ENCODE results near the gene SHH. TPM values are rescaled to one million over a fixed set of nuclear protein-coding genes. Genes with fewer than 3 reads are reported as not detected.

Gene SHH
- polyA plus RNA-seq, 1 experiment = not detected

DNA sequence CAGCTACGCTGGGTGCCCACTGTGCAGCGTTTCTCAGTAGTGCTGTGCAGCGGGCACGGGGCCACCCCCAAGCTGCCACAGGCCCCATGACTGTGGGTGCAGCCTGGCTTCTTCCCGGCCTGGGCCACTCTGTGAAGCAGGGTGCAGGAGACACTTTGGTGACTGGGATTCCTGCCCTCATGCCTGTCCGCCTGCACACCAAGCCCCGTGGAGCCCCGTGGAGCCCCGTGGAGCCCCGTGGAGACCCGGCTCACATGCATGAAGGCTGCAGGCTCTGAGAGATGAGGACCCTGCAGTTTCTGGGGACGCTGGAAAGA lies 3.9 kb upstream of the SHH start:
- no peak for DNase-seq (ENCODE audit: low read depth, low spot score)
- CTCF ChIA-PET = interaction anchor here (2.0 kb wide), 1 partner anchor 948 kb away, joined by 6 read pairs; no protein-coding TSS in a partner anchor
- H3K27ac ChIP-seq (ENCODE audit: low read depth, low read length) = no peak overlapping the region
- peaks cover 38% of the 10 kb centered on the region for H3K27me3 ChIP-seq (ENCODE audit: control insufficient read depth, insufficient read depth, low read length)
- POLR2A ChIA-PET = no interaction called here
- TF ChIP-seq, protein P1, sequence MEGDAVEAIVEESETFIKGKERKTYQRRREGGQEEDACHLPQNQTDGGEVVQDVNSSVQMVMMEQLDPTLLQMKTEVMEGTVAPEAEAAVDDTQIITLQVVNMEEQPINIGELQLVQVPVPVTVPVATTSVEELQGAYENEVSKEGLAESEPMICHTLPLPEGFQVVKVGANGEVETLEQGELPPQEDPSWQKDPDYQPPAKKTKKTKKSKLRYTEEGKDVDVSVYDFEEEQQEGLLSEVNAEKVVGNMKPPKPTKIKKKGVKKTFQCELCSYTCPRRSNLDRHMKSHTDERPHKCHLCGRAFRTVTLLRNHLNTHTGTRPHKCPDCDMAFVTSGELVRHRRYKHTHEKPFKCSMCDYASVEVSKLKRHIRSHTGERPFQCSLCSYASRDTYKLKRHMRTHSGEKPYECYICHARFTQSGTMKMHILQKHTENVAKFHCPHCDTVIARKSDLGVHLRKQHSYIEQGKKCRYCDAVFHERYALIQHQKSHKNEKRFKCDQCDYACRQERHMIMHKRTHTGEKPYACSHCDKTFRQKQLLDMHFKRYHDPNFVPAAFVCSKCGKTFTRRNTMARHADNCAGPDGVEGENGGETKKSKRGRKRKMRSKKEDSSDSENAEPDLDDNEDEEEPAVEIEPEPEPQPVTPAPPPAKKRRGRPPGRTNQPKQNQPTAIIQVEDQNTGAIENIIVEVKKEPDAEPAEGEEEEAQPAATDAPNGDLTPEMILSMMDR (IDR thresholded peaks at IDR 0.05; ENCODE audit: low read depth, low read length) = no peak
- H3K4me3 ChIP-seq (ENCODE audit: low read depth, low read length) = no peak overlapping the region
- peaks cover 26% of the 10 kb centered on the region for H3K9me3 ChIP-seq (ENCODE audit: control insufficient read depth, insufficient read depth, low read length)

DNA sequence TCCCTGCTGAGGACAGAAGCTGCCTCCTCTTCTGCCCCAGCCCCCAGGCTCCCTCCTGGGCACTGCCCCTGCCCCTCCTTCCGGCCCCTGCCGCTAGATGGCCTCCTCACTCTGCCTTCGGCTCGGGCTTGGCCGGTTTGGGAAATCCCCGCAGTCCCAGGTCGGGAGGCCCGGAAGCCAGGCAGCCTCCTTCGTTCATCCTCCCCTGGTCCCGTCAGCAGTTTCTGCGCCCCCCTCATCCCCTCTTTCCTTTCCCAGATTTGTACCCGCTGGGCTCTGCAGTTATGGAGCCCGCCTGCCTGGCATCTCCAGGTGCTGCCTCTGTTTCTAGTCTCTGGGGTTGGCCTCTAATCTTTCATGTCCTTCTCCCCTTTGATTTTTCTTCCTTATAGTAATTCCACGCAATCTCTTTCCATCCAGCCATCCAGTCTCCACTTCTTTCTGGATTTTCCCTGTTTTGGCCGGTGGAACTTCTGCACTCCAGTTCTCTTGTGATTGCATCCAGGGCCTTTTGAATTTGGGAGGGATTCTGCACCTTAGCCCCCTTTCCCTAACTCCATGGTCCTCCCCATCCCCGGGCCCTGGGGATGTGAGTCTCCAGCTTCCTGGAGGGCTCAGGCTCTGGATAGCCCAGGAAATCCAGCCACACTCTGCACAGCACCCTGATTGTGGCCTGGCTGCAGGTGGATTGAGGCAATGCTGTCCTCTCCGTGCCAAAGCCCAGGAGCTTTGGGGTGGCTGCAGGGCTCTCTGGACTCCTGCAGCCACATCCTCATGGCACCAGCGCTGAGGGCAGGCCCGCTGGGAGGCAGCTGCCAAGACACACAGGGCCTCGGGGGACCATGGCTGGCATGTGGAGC lies 3.3 kb upstream of the SHH start:
- TF ChIP-seq, protein P1 (IDR thresholded peaks at IDR 0.05; ENCODE audit: low read depth, low read length) = peak; percentile 75
- H3K4me3 ChIP-seq (ENCODE audit: low read depth, low read length) = no peak overlapping the region
- ChIA-PET POLR2A (no interaction called here), CTCF (interaction anchor here (0.6 to 2.0 kb wide), 4 partner anchors 316 to 1001 kb away, joined by 3 to 6 read pairs (median 4); no protein-coding TSS in a partner anchor)
- no peak overlapping the region for H3K27ac ChIP-seq (ENCODE audit: low read depth, low read length)
- DNase-seq (ENCODE audit: low read depth, low spot score) = no peak
- H3K27me3 ChIP-seq (ENCODE audit: control insufficient read depth, insufficient read depth, low read length) = peaks cover 44% of the 10 kb centered on the region
- H3K9me3 ChIP-seq (ENCODE audit: control insufficient read depth, insufficient read depth, low read length) = peaks cover 26% of the 10 kb centered on the region

DNA sequence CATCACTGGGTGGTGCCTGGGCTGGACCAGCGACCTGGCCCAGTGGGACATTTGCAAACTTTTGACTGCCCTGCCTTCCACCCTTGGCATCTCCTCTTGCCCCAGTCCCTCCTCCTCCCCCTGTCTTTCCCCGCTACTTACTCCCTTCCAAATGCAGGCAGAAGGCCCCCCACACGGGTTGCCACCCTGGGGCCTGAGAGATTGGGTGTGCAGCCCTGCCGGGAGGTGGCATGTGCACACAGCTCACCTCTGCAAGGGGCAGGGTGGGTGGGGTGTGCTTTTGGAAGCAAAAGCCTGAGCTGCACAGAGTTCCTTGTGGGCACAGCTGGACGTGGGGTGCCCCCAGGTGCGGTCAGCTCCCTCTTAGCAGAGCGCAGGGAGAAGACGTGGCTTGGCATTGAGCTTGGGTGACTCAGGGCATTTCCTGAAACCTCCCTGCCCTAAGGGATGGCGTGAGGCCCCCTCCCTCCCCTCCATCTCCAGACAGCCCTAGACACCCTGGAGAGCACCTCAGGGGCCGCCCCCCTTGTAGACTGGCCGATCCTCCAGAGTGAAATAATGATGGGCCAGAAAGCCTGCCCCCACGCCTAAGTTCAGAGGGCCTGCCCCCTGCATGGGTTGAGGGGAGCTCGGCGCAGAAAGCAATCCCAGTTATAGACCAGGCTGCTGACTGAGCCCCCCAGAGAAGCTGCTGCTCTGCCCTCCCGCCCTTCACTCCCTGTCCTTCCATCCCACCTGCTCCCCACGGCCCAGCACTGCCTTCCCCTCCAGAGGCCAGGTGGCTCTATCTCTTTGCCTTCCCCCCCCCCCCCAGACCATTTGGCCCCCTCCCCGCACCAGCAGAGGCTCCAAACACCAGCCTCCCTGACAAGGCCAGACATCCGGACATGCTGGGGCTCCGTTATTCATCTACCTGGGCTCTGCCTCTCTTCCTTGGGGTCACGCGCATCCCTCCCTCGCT lies 2.3 kb upstream of the SHH start:
- POLR2A ChIA-PET = no interaction called here
- Histone ChIP-seq H3K27me3 (ENCODE audit: control insufficient read depth, insufficient read depth, low read length) (peaks cover 51% of the 10 kb centered on the region), H3K9me3 (ENCODE audit: control insufficient read depth, insufficient read depth, low read length) (peaks cover 19% of the 10 kb centered on the region), H3K4me3 (ENCODE audit: low read depth, low read length) (no peak overlapping the region), H3K27ac (ENCODE audit: low read depth, low read length) (no peak overlapping the region)
- TF ChIP-seq, protein P1 (IDR thresholded peaks at IDR 0.05; ENCODE audit: low read depth, low read length) = no peak
- CTCF ChIA-PET = interaction anchor here (0.5 to 2.0 kb wide), 9 partner anchors 51 to 1012 kb away, joined by 3 to 6 read pairs (median 3); no protein-coding TSS in a partner anchor
- DNase-seq (ENCODE audit: low read depth, low spot score) = no peak

DNA sequence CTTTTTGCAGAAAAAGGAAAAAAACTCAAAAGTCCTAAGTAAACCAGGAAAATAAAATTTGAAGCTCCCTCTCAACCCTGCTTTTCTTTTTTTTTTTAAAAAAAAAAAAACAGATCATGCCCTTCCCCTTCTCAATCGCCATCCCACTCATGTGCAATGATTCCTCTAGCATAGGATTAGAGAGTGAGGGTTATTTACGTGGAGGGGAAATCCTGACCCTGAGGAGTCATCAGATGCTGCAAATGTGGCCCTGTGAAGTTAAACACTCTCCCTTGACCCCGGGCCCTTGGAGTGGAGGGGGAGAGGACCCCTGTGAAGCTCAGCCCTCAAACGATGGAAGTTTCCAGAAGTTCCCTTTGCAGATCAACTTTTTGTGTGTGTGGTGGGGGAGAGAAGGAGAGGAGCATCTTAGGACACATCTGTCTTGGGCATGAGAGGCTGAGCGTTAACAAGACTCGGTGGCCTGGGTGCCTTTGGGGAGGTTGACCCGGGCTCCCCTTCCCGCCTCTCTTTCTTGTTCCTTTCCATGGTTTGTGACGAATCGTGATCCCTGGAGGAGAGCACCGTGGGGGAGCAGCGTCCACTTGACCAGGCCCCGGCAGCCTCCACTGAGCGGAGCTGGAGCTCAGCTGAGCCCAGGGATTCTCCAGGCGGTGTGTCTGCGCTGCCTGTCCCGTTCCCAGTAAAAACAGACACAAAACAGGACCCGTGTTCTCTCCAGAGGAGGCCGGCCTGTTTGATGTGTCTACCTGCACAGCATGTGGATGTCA lies 1.5 kb upstream of the SHH start:
- Histone ChIP-seq H3K27me3 (ENCODE audit: control insufficient read depth, insufficient read depth, low read length) (peaks cover 60% of the 10 kb centered on the region), H3K27ac (ENCODE audit: low read depth, low read length) (no peak overlapping the region), H3K4me3 (ENCODE audit: low read depth, low read length) (no peak overlapping the region), H3K9me3 (ENCODE audit: control insufficient read depth, insufficient read depth, low read length) (peaks cover 19% of the 10 kb centered on the region)
- TF ChIP-seq, protein P1 (IDR thresholded peaks at IDR 0.05; ENCODE audit: low read depth, low read length) = no peak
- CTCF ChIA-PET = interaction anchor here (0.5 to 1.5 kb wide), 5 partner anchors 36 to 1013 kb away, joined by 3 to 5 read pairs (median 3); no protein-coding TSS in a partner anchor
- POLR2A ChIA-PET = no interaction called here
- no peak for DNase-seq (ENCODE audit: low read depth, low spot score)
